H9 (cell line): ENCODE results near the gene FBXL22. TPM values are rescaled to one million over a fixed set of nuclear protein-coding genes. Genes with fewer than 3 reads are reported as not detected.

ENCODE experiments used
- DNase-seq: peaks from one replicate; pipeline ENCODE4 v3.0.0-alpha.2; 2017
- H2AFZ ChIP-seq: one replicate; pipeline ENCODE4 v1.6.1; 2013; ENCODE audit warnings: mild to moderate bottlenecking, low read length, control low read depth, moderate library complexity
- H2AK5ac ChIP-seq: 2 replicates; pipeline ENCODE4 v1.6.1; 2013; ENCODE audit warnings: low read length, control low read depth, mixed read lengths; ENCODE audit not compliant: insufficient read length
- H2BK120ac ChIP-seq: one replicate; pipeline ENCODE4 v1.6.1; 2013; ENCODE audit warnings: low read depth, mild to moderate bottlenecking, low read length, control low read depth, inconsistent platforms; ENCODE audit not compliant: poor library complexity, severe bottlenecking
- H2BK12ac ChIP-seq: 2 replicates; pipeline ENCODE4 v1.6.1; 2013; ENCODE audit warnings: low read length, control low read depth, mixed read lengths, low read depth; ENCODE audit not compliant: insufficient read length
- H2BK15ac ChIP-seq: 2 replicates; pipeline ENCODE4 v1.6.1; 2013; ENCODE audit warnings: low read depth, low read length, control low read depth
- H2BK20ac ChIP-seq: one replicate; pipeline ENCODE4 v1.6.1; 2013; ENCODE audit warnings: low read depth, mild to moderate bottlenecking, low read length, control low read depth, inconsistent platforms; ENCODE audit not compliant: poor library complexity, severe bottlenecking
- H2BK5ac ChIP-seq: 2 replicates; pipeline ENCODE4 v1.6.1; 2013; ENCODE audit warnings: low read length, control low read depth, mixed read lengths; ENCODE audit not compliant: insufficient read length
- H3K14ac ChIP-seq: 2 replicates; pipeline ENCODE4 v1.6.1; 2013; ENCODE audit warnings: low read length, control low read depth; ENCODE audit not compliant: insufficient read depth
- H3K18ac ChIP-seq: 2 replicates; pipeline ENCODE4 v1.6.1; 2013; ENCODE audit warnings: low read depth, mild to moderate bottlenecking, mixed read lengths, low read length, control low read depth; ENCODE audit not compliant: insufficient read length
- H3K23ac ChIP-seq: 2 replicates; pipeline ENCODE4 v1.6.1; 2013; ENCODE audit warnings: low read length, control low read depth, mixed read lengths, low read depth; ENCODE audit not compliant: insufficient read length
- H3K23me2 ChIP-seq: 2 replicates; pipeline ENCODE4 v1.6.1; 2013; ENCODE audit warnings: low read depth, mild to moderate bottlenecking, mixed read lengths, low read length, control low read depth; ENCODE audit not compliant: insufficient read length, poor library complexity, severe bottlenecking
- H3K27ac ChIP-seq: 2 replicates; pipeline ENCODE4 v1.5.1; 2013; ENCODE audit warnings: low read length, control low read depth, mixed read lengths, low read depth; ENCODE audit not compliant: insufficient read length
- H3K27me3 ChIP-seq: 2 replicates; pipeline ENCODE4 v1.6.1; 2013; ENCODE audit warnings: low read length, control low read depth, inconsistent platforms; ENCODE audit not compliant: insufficient read depth
- H3K4ac ChIP-seq: 2 replicates; pipeline ENCODE4 v1.6.1; 2013; ENCODE audit warnings: low read depth, mild to moderate bottlenecking, control low read depth, inconsistent platforms, low read length, moderate library complexity
- H3K4me1 ChIP-seq: 2 replicates; pipeline ENCODE4 v1.6.1; 2013; ENCODE audit warnings: low read length, control low read depth, inconsistent platforms; ENCODE audit not compliant: insufficient read depth
- H3K4me2 ChIP-seq: 2 replicates; pipeline ENCODE4 v1.6.1; 2013; ENCODE audit warnings: low read length, control low read depth, mixed read lengths; ENCODE audit not compliant: insufficient read length, insufficient read depth
- H3K56ac ChIP-seq: 2 replicates; pipeline ENCODE4 v1.6.1; 2013; ENCODE audit warnings: low read depth, mild to moderate bottlenecking, mixed read lengths, low read length, control low read depth; ENCODE audit not compliant: insufficient read length
- H3K79me1 ChIP-seq: 2 replicates; pipeline ENCODE4 v1.6.1; 2013; ENCODE audit warnings: low read depth, mild to moderate bottlenecking, moderate library complexity, low read length, control low read depth, inconsistent platforms; ENCODE audit not compliant: insufficient read depth, poor library complexity, severe bottlenecking
- H3K79me2 ChIP-seq: 2 replicates; pipeline ENCODE4 v1.6.1; 2013; ENCODE audit warnings: low read length, control low read depth, inconsistent platforms; ENCODE audit not compliant: insufficient read depth
- H3K9ac ChIP-seq: 2 replicates; pipeline ENCODE4 v1.6.1; 2013; ENCODE audit warnings: low read length, control low read depth, mixed read lengths; ENCODE audit not compliant: insufficient read length; ENCODE audit errors: extremely low read depth
- H3K9me3 ChIP-seq: one replicate; pipeline ENCODE4 v1.6.1; 2013; ENCODE audit warnings: low read depth, low read length, inconsistent platforms; ENCODE audit not compliant: control insufficient read depth
- H3T11ph ChIP-seq: one replicate; pipeline ENCODE4 v1.6.1; 2013; ENCODE audit warnings: mild to moderate bottlenecking, low read length, control low read depth, inconsistent platforms
- H4K20me1 ChIP-seq: one replicate; pipeline ENCODE4 v1.6.1; 2013; ENCODE audit not compliant: control insufficient read depth, insufficient read length, insufficient read depth
- H4K5ac ChIP-seq: 2 replicates; pipeline ENCODE4 v1.6.1; 2013; ENCODE audit warnings: low read depth, mild to moderate bottlenecking, mixed read lengths, low read length, control low read depth; ENCODE audit not compliant: insufficient read length
- H4K8ac ChIP-seq: replicated peaks from 2 replicates; pipeline ENCODE4 v1.6.1; 2013; ENCODE audit warnings: low read length, control low read depth, mixed read lengths, low read depth; ENCODE audit not compliant: insufficient read length
- H4K91ac ChIP-seq: 2 replicates; pipeline ENCODE4 v1.6.1; 2013; ENCODE audit warnings: low read depth, mild to moderate bottlenecking, moderate library complexity, mixed read lengths, low read length, control low read depth; ENCODE audit not compliant: insufficient read length
- H3K27ac Mint-ChIP-seq, 3 experiments: 2 replicates in 2 of 3; 3 replicates in 1 of 3; pipeline ENCODE4 v1.8.0; 2020 to 2021; ENCODE audit warnings: mixed read lengths in 3 of 3, mild to moderate bottlenecking in 1 of 3, moderate library complexity in 1 of 3
- H3K27me3 Mint-ChIP-seq: 2 replicates; pipeline ENCODE4 v1.8.0; 2021; ENCODE audit warnings: low read depth, mild to moderate bottlenecking, moderate library complexity, mixed read lengths
- H3K36me3 Mint-ChIP-seq, 3 experiments: 2 replicates in 2 of 3; 3 replicates in 1 of 3; pipeline ENCODE4 v1.8.0; 2020 to 2021; ENCODE audit warnings: low read depth in 3 of 3, mixed read lengths in 3 of 3; ENCODE audit not compliant: insufficient read depth in 1 of 3
- H3K4me1 Mint-ChIP-seq, 2 experiments: 2 replicates each; pipeline ENCODE4 v1.8.0; 2020; ENCODE audit warnings: mixed read lengths in 2 of 2
- H3K4me3 Mint-ChIP-seq, 2 experiments: 2 replicates in 1 of 2; 3 replicates in 1 of 2; pipeline ENCODE4 v1.8.0; 2020 to 2021; ENCODE audit warnings: mild to moderate bottlenecking in 2 of 2, mixed read lengths in 2 of 2, moderate library complexity in 1 of 2
- H3K9me3 Mint-ChIP-seq, 2 experiments: 2 replicates in 1 of 2; 3 replicates in 1 of 2; pipeline ENCODE4 v1.8.0; 2020; ENCODE audit warnings: mild to moderate bottlenecking in 2 of 2, mixed read lengths in 2 of 2, moderate library complexity in 1 of 2
- CTCF ChIP-seq: fragments of 200-600 bp; sonication (generic); conservative IDR thresholded peaks from 3 replicates; pipeline ENCODE4 v1.8.0; 2021; ENCODE audit warnings: antibody characterized with exemption, mild to moderate bottlenecking
- WGBS: extraction: QIAGEN DNeasy Blood & Tissue Kit; methylation state at CpG from one replicate; pipeline ENCODE4 v1.1.7; 2013; ENCODE audit warnings: missing lambda C conversion rate, low lambda C conversion rate, mixed read lengths; ENCODE audit not compliant: insufficient read length; ENCODE audit errors: extremely low coverage; 5-methylcytosine and 5-hydroxymethylcytosine counted together
- total RNA-seq: library from RNA; stranded (reverse); gene quantifications from 2 replicates; pipeline ENCODE4 v1.2.1, GENCODE V29; 2021

The FBXL22 gene
- total RNA-seq, 1 experiment from 2014 or later, result 0.52 TPM

- H3K18ac ChIP-seq, result no peak overlapping the region
- no peaks in the 10 kb centered on the region for H3K79me2 ChIP-seq
- no peak overlapping the region for H3K4me2 ChIP-seq
- no peak overlapping the region for H3K4ac ChIP-seq
- H2BK5ac ChIP-seq, result no peak overlapping the region
- H2BK20ac ChIP-seq, result no peak overlapping the region
- Mint-ChIP-seq H3K27ac (peak overlapping the region in 1 of 3 experiments; percentile 5; a peak in 2 of 7 replicates), H3K4me1 (peaks cover 6% of the 10 kb centered on the region in 2 experiments), H3K9me3 (no peaks in the 10 kb centered on the region), H3K27me3 (no peaks in the 10 kb centered on the region), H3K36me3 (peaks cover 0 to 15% (median 14%) of the 10 kb centered on the region in 3 experiments; a peak in 6 of 7 replicates), H3K4me3 (no peak overlapping the region)
- H3K56ac ChIP-seq, result no peak overlapping the region
- no peak overlapping the region for H3K9ac ChIP-seq
- no peaks in the 10 kb centered on the region for H3K27me3 ChIP-seq
- H4K5ac ChIP-seq, result no peak overlapping the region
- H4K91ac ChIP-seq, result no peak overlapping the region
- no peak overlapping the region for H3K27ac ChIP-seq
- no peak overlapping the region for H2BK120ac ChIP-seq
- H3K23ac ChIP-seq, result no peak overlapping the region
- H2AFZ ChIP-seq, result no peak overlapping the region
- no peaks in the 10 kb centered on the region for H3K9me3 ChIP-seq
- WGBS, result no CpG with 5 or more reads among the region's 2 CpGs
- H3K23me2 ChIP-seq, result no peaks in the 10 kb centered on the region
- H3K79me1 ChIP-seq, result no peaks in the 10 kb centered on the region
- no peak for TF ChIP-seq CTCF
- no peaks in the 10 kb centered on the region for H3K4me1 ChIP-seq
- DNase-seq, result no peak
- no peak overlapping the region for H4K8ac ChIP-seq
- H3T11ph ChIP-seq, result no peak overlapping the region
- no peak overlapping the region for H3K14ac ChIP-seq
- no peaks in the 10 kb centered on the region for H4K20me1 ChIP-seq
- no peak overlapping the region for H2AK5ac ChIP-seq
- no peak overlapping the region for H2BK12ac ChIP-seq
- H2BK15ac ChIP-seq, result no peak overlapping the region
These were observed 14.3 kb upstream of the FBXL22 start for GRCh38 chr15:63582718-63583426.
